Activated CD8-positive, alpha-beta T cell treated with anti-CD3 and anti-CD28 coated beads for 36 hours (primary cell): Measurements from ENCODE around the gene HELT. TPM values are rescaled to one million over a fixed set of nuclear protein-coding genes. Genes with fewer than 3 reads are reported as not detected.
"Not testable (repeated sequence)": the region's sequence is repeated elsewhere in the genome, so short reads cannot be mapped to it uniquely, and the experiment has no call there.

Experiments
- ATAC-seq: fragments of 200-7000 bp; cut with Tn5 transposase; one replicate; pipeline ENCODE4 v1.10.0; 2021; ENCODE audit warnings: mild to moderate bottlenecking, moderate library complexity
- CTCF ChIA-PET: fragments of 350-600 bp; sonication (Branson Sonifier 250); formaldehyde crosslinking; loops from one replicate; lab custom pipeline; 2021; ENCODE audit warnings: antibody characterized with exemption; lab: Charles Lee
- POLR2A ChIA-PET: fragments of 350-600 bp; sonication (Branson Sonifier 250); formaldehyde crosslinking; loops from one replicate; lab custom pipeline; 2021; ENCODE audit warnings: antibody characterized with exemption; lab: Charles Lee
- DNase-seq: peaks from one replicate; pipeline ENCODE4 v3.0.0-alpha.2; 2020
- H3K27ac Mint-ChIP-seq: one replicate; pipeline ENCODE4 v1.8.0; 2021; ENCODE audit warnings: mild to moderate bottlenecking, mixed read lengths
- H3K27me3 Mint-ChIP-seq: one replicate; pipeline ENCODE4 v1.8.0; 2021; ENCODE audit warnings: mixed read lengths
- H3K36me3 Mint-ChIP-seq: one replicate; pipeline ENCODE4 v1.8.0; 2021; ENCODE audit warnings: low read depth, mixed read lengths
- H3K4me1 Mint-ChIP-seq: one replicate; pipeline ENCODE4 v1.8.0; 2021; ENCODE audit warnings: low read depth, mixed read lengths
- H3K4me3 Mint-ChIP-seq: one replicate; pipeline ENCODE4 v1.8.0; 2021; ENCODE audit warnings: mild to moderate bottlenecking, moderate library complexity, mixed read lengths
- H3K9me3 Mint-ChIP-seq: one replicate; pipeline ENCODE4 v1.8.0; 2021; ENCODE audit warnings: mixed read lengths
- CTCF ChIP-seq: fragments of 200-600 bp; IDR thresholded peaks from one replicate; pipeline ENCODE4 v1.8.0; 2022; ENCODE audit warnings: antibody characterized with exemption, mild to moderate bottlenecking
- intact Hi-C: fragments of 100-400 bp; cut with micrococcal nuclease; formaldehyde crosslinking; loops from one replicate; pipeline ENCODE4 v1.10.0; 2022
- total RNA-seq, 2 experiments: library from RNA; stranded (reverse); gene quantifications; one replicate each; pipeline ENCODE4 v1.2.3, GENCODE V29; 2021

HELT gene
- total RNA-seq, 2 experiments from 2014 or later, result not detected

- H3K27ac Mint-ChIP-seq, result no peak overlapping the region
- no peak overlapping the region for H3K4me3 Mint-ChIP-seq
- no peaks in the 10 kb centered on the region for H3K27me3 Mint-ChIP-seq
- no peak for ATAC-seq
- DNase-seq, result no peak
- ChIA-PET POLR2A (no interaction called here), CTCF (no interaction called here)
- no peaks in the 10 kb centered on the region for H3K9me3 Mint-ChIP-seq
- no peaks in the 10 kb centered on the region for H3K4me1 Mint-ChIP-seq
- no peak for TF ChIP-seq CTCF
- intact Hi-C loops, result no loop called here
- no peaks in the 10 kb centered on the region for H3K36me3 Mint-ChIP-seq
Measured at GRCh38 chr4:184993247-184993646, 25.0 kb upstream of the HELT start.

- no peak for DNase-seq
- Mint-ChIP-seq H3K36me3 (no peaks in the 10 kb centered on the region), H3K9me3 (no peaks in the 10 kb centered on the region), H3K27ac (no peak overlapping the region), H3K4me3 (no peak overlapping the region), H3K4me1 (no peaks in the 10 kb centered on the region), H3K27me3 (no peaks in the 10 kb centered on the region)
- no peak for TF ChIP-seq CTCF
- no peak for ATAC-seq
- ChIA-PET POLR2A (no interaction called here), CTCF (no interaction called here)
- intact Hi-C loops, result no loop called here
Measured at GRCh38 chr4:184994010-184994622, 24.2 kb upstream of the HELT start.

GRCh38 chr4:184994623-184995010, 23.7 kb upstream of the HELT start:
- CTCF ChIA-PET, result no interaction called here

GRCh38 chr4:184997656-184998055, 20.6 kb upstream of the HELT start:
- H3K9me3 Mint-ChIP-seq, H3K36me3 Mint-ChIP-seq, H3K27ac Mint-ChIP-seq, POLR2A ChIA-PET, intact Hi-C loops, H3K4me1 Mint-ChIP-seq, H3K4me3 Mint-ChIP-seq, DNase-seq, ATAC-seq, CTCF ChIA-PET, H3K27me3 Mint-ChIP-seq: not testable (repeated sequence)

More at GRCh38 chr4:184994623-184995010, 23.7 kb upstream of the HELT start:
- POLR2A ChIA-PET, result no interaction called here
- no peaks in the 10 kb centered on the region for H3K27me3 Mint-ChIP-seq
- intact Hi-C loops, result no loop called here
- no peak for DNase-seq
- H3K4me1 Mint-ChIP-seq, result no peaks in the 10 kb centered on the region
- H3K9me3 Mint-ChIP-seq, result no peaks in the 10 kb centered on the region
- ATAC-seq, result no peak
- no peaks in the 10 kb centered on the region for H3K36me3 Mint-ChIP-seq
- no peak for TF ChIP-seq CTCF
- H3K27ac Mint-ChIP-seq, result no peak overlapping the region
- no peak overlapping the region for H3K4me3 Mint-ChIP-seq

- peaks cover 18% of the 10 kb centered on the region for H3K27me3 Mint-ChIP-seq
- ATAC-seq (no peak), DNase-seq (no peak)
- no peak overlapping the region for H3K27ac Mint-ChIP-seq
- intact Hi-C loops, result loop anchor here (10.0 kb wide), 1 partner anchor 132 kb away; no protein-coding TSS in a partner anchor
- H3K36me3 Mint-ChIP-seq, result no peaks in the 10 kb centered on the region
- ChIA-PET CTCF (no interaction called here), POLR2A (no interaction called here)
- no peaks in the 10 kb centered on the region for H3K9me3 Mint-ChIP-seq
- no peak for TF ChIP-seq CTCF
- no peak overlapping the region for H3K4me3 Mint-ChIP-seq
- H3K4me1 Mint-ChIP-seq, result peaks cover 3% of the 10 kb centered on the region
Measured at GRCh38 chr4:185002784-185003183, 15.5 kb upstream of the HELT start.
